Posterior cingulate gyrus (tissue), 11 donors: ENCODE results near the gene NDUFS1.
A peak's percentile ranks its signal among the peaks of the same experiment; 100 is the strongest.
"Not testable (repeated sequence)": the region's sequence is repeated elsewhere in the genome, so short reads cannot be mapped to it uniquely, and the experiment has no call there.

Experiments used
- DNase-seq, 10 donors: peaks; one replicate each; pipeline versions ENCODE4 v3.0.0 to v3.0.0-alpha.2; 2020 to 2021; ENCODE audit warnings: mixed read lengths in 3 of 10
- intact Hi-C: fragments of 100-400 bp; cut with DNase I; formaldehyde crosslinking; loops from one replicate; pipeline ENCODE4 v1.15.1; 2023

NDUFS1 gene

DNA sequence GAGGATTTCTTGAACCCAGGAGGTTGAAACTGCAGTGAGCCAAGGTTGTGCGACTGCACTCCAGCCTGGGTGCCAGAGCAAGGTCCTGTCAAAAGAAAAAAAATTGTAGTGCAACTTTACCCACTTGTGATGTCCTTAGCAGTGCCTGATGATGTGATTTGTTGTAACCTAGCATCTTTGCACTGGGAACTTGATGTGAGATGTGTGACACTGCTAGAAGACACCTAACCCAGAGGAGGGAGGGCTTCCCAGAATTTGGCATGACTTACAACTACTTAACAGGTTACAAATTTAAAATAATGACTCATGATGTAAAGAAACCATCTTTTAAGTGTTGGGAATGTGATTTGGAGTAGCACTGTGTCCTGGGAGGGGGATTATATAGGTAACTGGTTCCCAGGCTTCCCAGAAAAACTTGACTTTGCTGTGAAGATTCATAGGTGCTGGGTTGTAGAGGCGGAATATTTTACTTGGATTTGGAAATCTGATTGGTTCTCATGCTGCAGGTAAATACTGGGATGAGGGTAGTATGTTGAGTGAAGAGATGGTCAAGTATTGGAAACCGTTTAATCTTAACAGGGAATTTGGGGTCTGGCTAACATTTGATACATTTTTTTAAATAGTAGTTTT, 4.1 kb upstream of the NDUFS1 start:
- intact Hi-C loops, result loop anchor here (5.0 kb wide), 2 partner anchors 109 to 394 kb away; partner anchors contain the start of gene ZDBF2
- DNase-seq, result no peak

- intact Hi-C loops, result loop anchor here (5.0 kb wide), 2 partner anchors 110 to 395 kb away; partner anchors contain the start of gene ZDBF2
- DNase-seq, result not testable (repeated sequence)
Observed at GRCh38 chr2:206162401-206162800, 3.2 kb upstream of the NDUFS1 start.

- DNase-seq, result no peak
- intact Hi-C loops, result loop anchor here (5.0 kb wide), 2 partner anchors 112 to 397 kb away; partner anchors contain the start of gene ZDBF2
Observed at GRCh38 chr2:206160807-206161179, 1.5 kb upstream of the NDUFS1 start.

GRCh38 chr2:206160125-206160806, 1.0 kb upstream of the NDUFS1 start:
- DNase-seq, result no peak
- intact Hi-C loops, result loop anchor here (5.0 kb wide), 2 partner anchors 112 to 397 kb away; partner anchors contain the start of gene ZDBF2

GRCh38 chr2:206158563-206159345, 490 bp downstream of the NDUFS1 start:
- intact Hi-C loops, result loop anchor here (1.0 kb wide), 1 partner anchor 72 kb away; the partner anchor contains the start of gene INO80D
- no peak for DNase-seq

GRCh38 chr2:206157014-206157413, 2.2 kb downstream of the NDUFS1 start:
- DNase-seq, result peak in 1 of 10 donors; percentile 28
- intact Hi-C loops, result not testable (repeated sequence)

GRCh38 chr2:206154197-206154596, 5.0 kb downstream of the NDUFS1 start:
- intact Hi-C loops, result no loop called here
- DNase-seq, result no peak

DNA sequence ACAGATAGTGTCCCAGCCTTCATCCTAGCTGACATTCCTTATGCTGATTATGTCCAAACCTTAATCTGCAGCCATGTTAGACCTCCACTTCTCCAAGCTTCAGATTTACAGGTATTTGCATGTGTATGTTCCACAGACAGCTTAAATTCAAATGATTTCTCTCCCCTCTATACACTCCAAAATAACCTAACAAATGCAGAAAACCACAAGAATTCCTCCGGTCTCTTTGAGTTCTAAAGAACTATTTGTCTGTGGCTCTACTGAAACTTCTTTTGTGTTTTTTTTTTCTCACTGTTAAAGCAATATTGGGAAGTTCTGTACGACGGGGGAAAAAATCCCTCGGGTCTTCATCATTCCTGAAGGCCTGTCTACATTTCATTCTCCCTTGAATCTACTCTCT, 8.6 kb downstream of the NDUFS1 start:
- intact Hi-C loops, result no loop called here
- DNase-seq, result no peak

GRCh38 chr2:206150168-206150567, 9.1 kb downstream of the NDUFS1 start:
- no peak for DNase-seq
- intact Hi-C loops, result no loop called here

DNA sequence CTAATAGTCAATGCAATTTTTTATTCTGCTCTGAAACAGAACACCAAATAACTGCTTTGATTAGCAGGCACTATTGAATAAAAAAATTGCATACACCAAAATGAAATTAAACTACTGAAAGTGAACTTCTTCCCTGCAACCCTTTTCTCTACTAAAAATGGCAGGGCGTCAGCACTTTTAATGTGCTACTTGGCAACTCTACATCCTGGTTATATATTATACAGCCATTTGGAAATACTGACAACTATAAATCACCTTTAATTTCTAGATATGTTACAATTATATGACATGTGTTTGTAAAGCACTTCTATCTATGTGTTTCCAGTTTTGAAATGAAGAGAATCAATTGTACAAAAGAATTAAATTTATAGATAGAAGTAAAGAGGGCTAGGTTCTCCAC, 9.9 kb downstream of the NDUFS1 start:
- DNase-seq, result no peak
- intact Hi-C loops, result no loop called here

- intact Hi-C loops, result no loop called here
- DNase-seq, result no peak
Observed at GRCh38 chr2:206145665-206146064, 13.6 kb downstream of the NDUFS1 start.

GRCh38 chr2:206144383-206144782, 14.9 kb downstream of the NDUFS1 start:
- no peak for DNase-seq
- intact Hi-C loops, result no loop called here

GRCh38 chr2:206143451-206143850, 15.8 kb downstream of the NDUFS1 start:
- intact Hi-C loops, result no loop called here
- DNase-seq, result no peak

DNA sequence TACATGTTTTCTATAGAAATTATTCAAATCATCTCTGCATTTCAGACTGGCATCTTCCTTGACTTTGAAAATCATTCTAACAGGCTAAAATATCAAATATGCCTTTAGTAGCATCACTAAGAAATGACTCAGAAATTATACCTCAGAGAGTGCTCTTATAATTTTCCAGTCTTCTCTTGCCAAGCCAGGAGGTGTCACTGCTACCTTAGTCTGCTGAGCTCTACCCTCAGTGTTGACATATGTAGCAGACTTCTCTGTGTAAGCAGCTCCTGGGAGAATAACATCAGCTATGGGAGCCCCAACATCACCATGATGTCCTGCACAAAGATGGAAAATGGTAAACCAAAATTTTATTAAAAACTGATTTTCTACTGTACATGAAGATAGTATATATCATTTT, 31.6 kb downstream of the NDUFS1 start:
- intact Hi-C loops, result no loop called here
- no peak for DNase-seq

- intact Hi-C loops, result no loop called here
Observed at GRCh38 chr2:206125901-206126300, 33.3 kb downstream of the NDUFS1 start.

DNA sequence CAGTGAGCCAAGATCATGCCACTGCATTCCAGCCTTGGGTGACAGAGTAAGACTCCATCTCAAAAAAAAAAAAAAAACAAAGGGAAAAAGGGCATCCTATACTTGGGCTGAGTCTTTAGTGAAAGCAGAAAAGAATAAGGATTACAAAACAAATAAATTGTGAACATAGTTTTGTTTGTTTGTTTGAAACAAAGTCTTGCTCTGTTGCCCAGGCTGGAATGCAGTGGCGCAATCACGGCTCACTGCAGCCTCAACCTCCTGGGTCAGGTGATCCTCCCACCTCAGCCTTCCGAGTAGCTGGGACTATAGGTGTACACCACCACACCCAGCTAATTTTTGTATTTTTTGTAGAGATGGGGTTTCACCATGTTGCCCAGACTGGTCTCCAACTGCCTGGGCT, 36.7 kb downstream of the NDUFS1 start:
- intact Hi-C loops, DNase-seq: not testable (repeated sequence)

More at GRCh38 chr2:206125901-206126300, 33.3 kb downstream of the NDUFS1 start:
- DNase-seq, result no peak

- no peak for DNase-seq
Observed at GRCh38 chr2:206116278-206116677, 43.0 kb downstream of the NDUFS1 start.

DNA sequence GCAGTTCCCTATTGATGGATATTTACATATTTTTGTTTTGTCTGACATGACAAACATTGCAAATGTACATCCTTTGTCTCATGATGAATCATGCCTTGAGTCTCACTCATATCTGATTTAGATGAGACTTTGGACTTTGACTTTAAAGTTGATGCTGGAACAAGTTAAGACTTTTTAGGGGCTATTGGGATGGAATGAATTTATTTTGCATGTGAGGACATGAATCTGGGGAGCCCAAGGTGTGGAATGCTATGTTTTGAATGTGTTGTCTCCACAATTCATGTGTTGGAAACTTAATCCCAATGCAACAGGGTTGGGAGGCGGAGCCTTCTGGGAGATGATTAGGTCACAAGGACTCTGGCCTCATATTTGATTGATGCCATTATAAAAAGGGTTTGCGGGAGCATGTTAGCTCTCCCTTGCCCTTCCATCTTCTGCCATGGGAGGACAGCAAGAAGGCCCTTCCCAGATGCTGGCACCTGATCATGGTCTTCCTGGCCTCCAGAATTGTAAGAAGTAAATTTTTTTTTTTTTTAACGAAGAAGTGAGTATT, 44.1 kb downstream of the NDUFS1 start:
- DNase-seq, result no peak

More at GRCh38 chr2:206116278-206116677, 43.0 kb downstream of the NDUFS1 start:
- intact Hi-C loops, result no loop called here

DNA sequence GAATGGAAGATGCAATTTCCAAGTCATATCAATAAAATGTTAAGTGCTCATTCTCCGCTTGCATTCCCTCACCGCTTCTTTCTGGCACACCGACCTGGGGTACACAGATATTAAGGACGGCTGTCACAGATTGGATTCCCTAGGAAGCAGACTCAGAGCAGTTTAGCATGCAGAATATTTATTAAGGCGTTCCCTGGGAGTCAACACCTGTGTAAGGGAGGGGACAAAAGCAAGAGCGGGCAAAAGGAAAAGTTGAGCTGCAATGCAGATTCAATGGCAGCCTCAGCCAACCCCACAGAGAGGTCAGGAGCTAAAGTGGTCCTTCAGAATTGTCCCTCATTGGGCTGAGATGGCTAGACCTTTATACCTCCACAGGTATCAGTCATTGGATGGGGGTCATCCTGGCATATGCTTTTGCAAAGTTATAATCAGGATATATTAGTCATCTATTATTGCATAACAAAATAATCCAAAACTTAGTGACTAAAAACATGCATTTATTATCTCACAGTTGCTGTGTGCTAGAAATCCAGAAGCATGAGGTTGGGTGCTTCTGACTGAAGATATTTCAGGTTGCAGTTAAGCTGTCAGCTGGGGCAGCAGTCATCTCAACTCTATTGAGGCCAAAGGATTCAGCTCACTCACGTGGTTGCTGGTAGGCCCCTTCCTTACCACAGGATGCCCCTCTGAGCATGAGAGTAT, 46.2 kb downstream of the NDUFS1 start:
- intact Hi-C loops, result no loop called here
- no peak for DNase-seq

More for the DNA sequence above, 44.1 kb downstream of the NDUFS1 start:
- intact Hi-C loops, result no loop called here

DNA sequence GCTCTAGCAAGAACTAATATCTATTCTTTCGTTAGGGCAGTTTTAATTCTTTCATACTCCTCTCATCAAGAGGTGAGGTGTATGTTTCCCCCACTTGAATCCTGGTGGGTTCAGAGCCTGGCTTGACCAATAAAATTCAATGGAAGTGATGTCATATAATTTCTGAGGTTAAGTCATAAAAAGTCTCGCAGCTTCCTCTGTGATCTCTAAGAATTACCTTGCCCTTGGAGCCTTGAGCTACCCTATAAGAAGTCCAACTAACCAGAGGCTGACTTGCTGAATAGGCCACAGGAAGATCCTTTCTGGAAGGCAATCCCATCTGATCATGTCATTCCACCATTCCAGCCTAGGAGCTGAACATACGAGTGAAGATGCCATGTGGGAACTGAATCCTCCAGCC, 47.1 kb downstream of the NDUFS1 start:
- no peak for DNase-seq
- intact Hi-C loops, result no loop called here
